ENCODE measurements around the gene MRAP2.

- no peak for TF ChIP-seq POLR2A (IDR thresholded peaks at IDR 0.05)
- TF ChIP-seq, protein P1, sequence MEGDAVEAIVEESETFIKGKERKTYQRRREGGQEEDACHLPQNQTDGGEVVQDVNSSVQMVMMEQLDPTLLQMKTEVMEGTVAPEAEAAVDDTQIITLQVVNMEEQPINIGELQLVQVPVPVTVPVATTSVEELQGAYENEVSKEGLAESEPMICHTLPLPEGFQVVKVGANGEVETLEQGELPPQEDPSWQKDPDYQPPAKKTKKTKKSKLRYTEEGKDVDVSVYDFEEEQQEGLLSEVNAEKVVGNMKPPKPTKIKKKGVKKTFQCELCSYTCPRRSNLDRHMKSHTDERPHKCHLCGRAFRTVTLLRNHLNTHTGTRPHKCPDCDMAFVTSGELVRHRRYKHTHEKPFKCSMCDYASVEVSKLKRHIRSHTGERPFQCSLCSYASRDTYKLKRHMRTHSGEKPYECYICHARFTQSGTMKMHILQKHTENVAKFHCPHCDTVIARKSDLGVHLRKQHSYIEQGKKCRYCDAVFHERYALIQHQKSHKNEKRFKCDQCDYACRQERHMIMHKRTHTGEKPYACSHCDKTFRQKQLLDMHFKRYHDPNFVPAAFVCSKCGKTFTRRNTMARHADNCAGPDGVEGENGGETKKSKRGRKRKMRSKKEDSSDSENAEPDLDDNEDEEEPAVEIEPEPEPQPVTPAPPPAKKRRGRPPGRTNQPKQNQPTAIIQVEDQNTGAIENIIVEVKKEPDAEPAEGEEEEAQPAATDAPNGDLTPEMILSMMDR (IDR thresholded peaks at IDR 0.05): no peak
These were observed 49.2 kb downstream of the MRAP2 start for GRCh38 chr6:84082689-84083265.
